ENCODE results near the gene UCK2.

DNA sequence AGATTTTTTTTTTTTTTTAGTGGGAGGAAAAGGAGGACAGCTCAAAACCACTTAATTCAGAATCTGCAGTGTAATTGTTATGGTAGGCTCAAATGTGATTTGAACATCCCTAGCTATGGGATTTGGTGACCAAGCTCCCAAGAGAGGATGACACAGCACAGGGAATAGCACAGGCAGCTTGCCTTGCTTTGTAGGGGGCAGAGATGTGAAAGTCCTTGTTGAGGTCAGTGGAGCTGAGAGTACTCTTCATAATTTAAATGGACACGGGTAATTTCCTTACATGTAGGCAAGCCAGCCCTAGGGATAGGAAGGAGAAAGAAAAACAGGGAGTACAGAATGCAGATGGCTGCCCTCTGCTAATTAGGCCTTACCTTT, 3.2 kb upstream of the UCK2 start:
- TF ChIP-seq, protein P1, sequence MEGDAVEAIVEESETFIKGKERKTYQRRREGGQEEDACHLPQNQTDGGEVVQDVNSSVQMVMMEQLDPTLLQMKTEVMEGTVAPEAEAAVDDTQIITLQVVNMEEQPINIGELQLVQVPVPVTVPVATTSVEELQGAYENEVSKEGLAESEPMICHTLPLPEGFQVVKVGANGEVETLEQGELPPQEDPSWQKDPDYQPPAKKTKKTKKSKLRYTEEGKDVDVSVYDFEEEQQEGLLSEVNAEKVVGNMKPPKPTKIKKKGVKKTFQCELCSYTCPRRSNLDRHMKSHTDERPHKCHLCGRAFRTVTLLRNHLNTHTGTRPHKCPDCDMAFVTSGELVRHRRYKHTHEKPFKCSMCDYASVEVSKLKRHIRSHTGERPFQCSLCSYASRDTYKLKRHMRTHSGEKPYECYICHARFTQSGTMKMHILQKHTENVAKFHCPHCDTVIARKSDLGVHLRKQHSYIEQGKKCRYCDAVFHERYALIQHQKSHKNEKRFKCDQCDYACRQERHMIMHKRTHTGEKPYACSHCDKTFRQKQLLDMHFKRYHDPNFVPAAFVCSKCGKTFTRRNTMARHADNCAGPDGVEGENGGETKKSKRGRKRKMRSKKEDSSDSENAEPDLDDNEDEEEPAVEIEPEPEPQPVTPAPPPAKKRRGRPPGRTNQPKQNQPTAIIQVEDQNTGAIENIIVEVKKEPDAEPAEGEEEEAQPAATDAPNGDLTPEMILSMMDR (IDR thresholded peaks at IDR 0.05; ENCODE audit: low read depth, low read length, poor library complexity, severe bottlenecking) = no peak
- TF ChIP-seq EZH2phosphoT487 (IDR thresholded peaks at IDR 0.05; ENCODE audit: borderline replicate concordance, low read length) = no peak
